NCI-H2196 (cell line): Measurements from ENCODE around the gene CPLX1.

Experiments
- DNase-seq: peaks from one replicate; lab custom pipeline; 2025; ENCODE audit not compliant: unreplicated experiment; lab: John Stamatoyannopoulos, UW

The CPLX1 gene

GRCh38 chr4:825971-826330, at the start of gene CPLX1:
TSS of gene CPLX1 (minus strand) at chr4:826129. CDS start at chr4:824522, 1,607 bp downstream.
- DNase-seq = peak; percentile 73

- DNase-seq = no peak
Observed at GRCh38 chr4:874971-875817, 49.3 kb upstream of the CPLX1 start.

GRCh38 chr4:874056-874455, 48.1 kb upstream of the CPLX1 start:
- DNase-seq = no peak

- DNase-seq = no peak
Observed at GRCh38 chr4:872241-872981, 46.5 kb upstream of the CPLX1 start.

GRCh38 chr4:871484-871883, 45.6 kb upstream of the CPLX1 start:
- no peak for DNase-seq

GRCh38 chr4:870951-871350, 45.0 kb upstream of the CPLX1 start:
- no peak for DNase-seq

GRCh38 chr4:869776-870175, 43.8 kb upstream of the CPLX1 start:
- DNase-seq = no peak

- DNase-seq = no peak
Observed at GRCh38 chr4:868421-868820, 42.5 kb upstream of the CPLX1 start.

GRCh38 chr4:867526-868250, 41.8 kb upstream of the CPLX1 start:
- DNase-seq = no peak

GRCh38 chr4:866761-867390, 40.9 kb upstream of the CPLX1 start:
- DNase-seq = no peak

- no peak for DNase-seq
Observed at GRCh38 chr4:866068-866760, 40.3 kb upstream of the CPLX1 start.

- DNase-seq = no peak
Observed at GRCh38 chr4:865572-865971, 39.6 kb upstream of the CPLX1 start.

GRCh38 chr4:865121-865465, 39.2 kb upstream of the CPLX1 start:
- DNase-seq = no peak

GRCh38 chr4:864456-865120, 38.7 kb upstream of the CPLX1 start:
- no peak for DNase-seq

GRCh38 chr4:860561-860960, 34.6 kb upstream of the CPLX1 start:
- no peak for DNase-seq

- DNase-seq = no peak
Observed at GRCh38 chr4:859496-859895, 33.6 kb upstream of the CPLX1 start.

GRCh38 chr4:858831-859451, 33.0 kb upstream of the CPLX1 start:
- no peak for DNase-seq

GRCh38 chr4:858041-858481, 32.1 kb upstream of the CPLX1 start:
- no peak for DNase-seq

- no peak for DNase-seq
Observed at GRCh38 chr4:857461-857860, 31.5 kb upstream of the CPLX1 start.
